ENCODE data around the gene MEIOSIN. TPM values are rescaled to one million over a fixed set of nuclear protein-coding genes. Genes with fewer than 3 reads are reported as not detected.

MEIOSIN gene
- total and polyA plus RNA-seq, 9 of the 15 experiments (the other 6 are each of a cell fraction or from before 2014, with no cell fraction given), result 0.06 to 2.0 (median 0.76) TPM

DNA sequence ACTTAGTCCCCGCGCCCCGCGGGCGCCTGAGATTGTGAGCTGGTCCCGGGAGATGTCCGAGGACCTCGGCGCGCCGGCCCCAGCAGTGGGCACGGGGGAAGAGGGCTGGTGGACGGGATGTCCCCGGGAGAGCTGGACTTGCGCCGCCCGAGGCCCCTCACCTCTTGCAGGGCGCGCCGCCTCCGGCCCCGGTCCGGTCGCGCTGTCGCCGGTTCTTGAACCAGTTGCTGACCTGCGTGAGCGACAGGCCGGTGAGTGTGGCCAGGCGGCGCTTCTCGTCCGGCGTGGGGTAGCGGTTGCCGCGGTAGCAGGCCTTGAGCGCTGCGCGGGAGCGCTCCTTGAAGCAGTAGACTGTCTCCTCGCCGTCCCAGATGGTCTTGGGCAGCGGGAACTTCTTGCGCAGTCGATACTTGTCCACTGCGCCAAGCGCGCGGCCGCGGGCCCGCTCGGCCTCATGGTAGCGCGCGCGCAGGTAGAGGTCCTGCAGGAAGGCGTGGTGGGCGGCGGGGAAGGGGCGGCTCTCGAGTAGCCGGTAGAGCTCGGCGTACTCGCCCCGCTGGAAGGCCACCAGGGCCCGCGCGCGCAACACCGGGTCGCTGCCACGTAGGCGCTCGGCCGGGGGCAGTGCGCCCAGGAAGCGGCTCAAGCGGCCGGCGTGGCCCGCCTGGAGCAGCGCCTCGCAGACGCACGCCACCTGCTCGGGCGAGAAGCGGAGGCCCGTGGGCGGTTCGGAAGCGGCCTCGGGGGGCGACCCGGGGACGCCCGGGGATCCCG is 34.8 kb downstream of the MEIOSIN start (continued):
- TF ChIP-seq CBX5 (IDR thresholded peaks at IDR 0.05; ENCODE audit: borderline replicate concordance, low read depth) (no peak), EGR1 (conservative IDR thresholded peaks at IDR 0.05) (no peak), NCOR1 (IDR thresholded peaks at IDR 0.05) (no peak), ZNF589 (CRISPR knock-in tag; IDR thresholded peaks at IDR 0.05; ENCODE audit: low read depth) (peak; percentile 42; the same call in 1 of the 2 replicates), ZNF431 (CRISPR knock-in tag; IDR thresholded peaks at IDR 0.05) (peak; percentile 65), TEAD2 (tag; IDR thresholded peaks at IDR 0.05) (no peak), ZSCAN32 (CRISPR knock-in tag; IDR thresholded peaks at IDR 0.05) (no peak), ZNF274 (IDR thresholded peaks at IDR 0.05; ENCODE audit: borderline replicate concordance, low read depth, low read length) (no peak; the same call in 1 of the 2 replicates), RUNX1 (IDR thresholded peaks at IDR 0.05; ENCODE audit: low read depth) (no peak), GATAD2A (IDR thresholded peaks at IDR 0.05) (0 out of 2 replicates have a peak, but pooled peaks have one; percentile 44), ZNF134 (CRISPR knock-in tag; conservative IDR thresholded peaks at IDR 0.05) (no peak), MAZ (CRISPR knock-in tag; conservative IDR thresholded peaks at IDR 0.05 in 1 of 2, IDR thresholded peaks at IDR 0.05 in 1 of 2) (peak; percentile 13 to 33; a peak in 3 of 4 replicates), POLR2G (IDR thresholded peaks at IDR 0.05; ENCODE audit: low read depth, low read length) (peak; percentile 81)
- TF ChIP-seq, protein P1, sequence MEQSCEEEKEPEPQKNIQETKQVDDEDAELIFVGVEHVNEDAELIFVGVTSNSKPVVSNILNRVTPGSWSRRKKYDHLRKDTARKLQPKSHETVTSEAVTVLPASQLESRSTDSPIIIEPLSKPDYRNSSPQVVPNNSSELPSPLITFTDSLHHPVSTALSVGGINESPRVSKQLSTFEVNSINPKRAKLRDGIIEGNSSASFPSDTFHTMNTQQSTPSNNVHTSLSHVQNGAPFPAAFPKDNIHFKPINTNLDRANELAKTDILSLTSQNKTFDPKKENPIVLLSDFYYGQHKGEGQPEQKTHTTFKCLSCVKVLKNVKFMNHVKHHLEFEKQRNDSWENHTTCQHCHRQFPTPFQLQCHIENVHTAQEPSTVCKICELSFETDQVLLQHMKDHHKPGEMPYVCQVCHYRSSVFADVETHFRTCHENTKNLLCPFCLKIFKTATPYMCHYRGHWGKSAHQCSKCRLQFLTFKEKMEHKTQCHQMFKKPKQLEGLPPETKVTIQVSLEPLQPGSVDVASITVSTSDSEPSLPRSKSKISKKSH (CRISPR knock-in tag; IDR thresholded peaks at IDR 0.05), result no peak
- TF ChIP-seq, protein P2, sequence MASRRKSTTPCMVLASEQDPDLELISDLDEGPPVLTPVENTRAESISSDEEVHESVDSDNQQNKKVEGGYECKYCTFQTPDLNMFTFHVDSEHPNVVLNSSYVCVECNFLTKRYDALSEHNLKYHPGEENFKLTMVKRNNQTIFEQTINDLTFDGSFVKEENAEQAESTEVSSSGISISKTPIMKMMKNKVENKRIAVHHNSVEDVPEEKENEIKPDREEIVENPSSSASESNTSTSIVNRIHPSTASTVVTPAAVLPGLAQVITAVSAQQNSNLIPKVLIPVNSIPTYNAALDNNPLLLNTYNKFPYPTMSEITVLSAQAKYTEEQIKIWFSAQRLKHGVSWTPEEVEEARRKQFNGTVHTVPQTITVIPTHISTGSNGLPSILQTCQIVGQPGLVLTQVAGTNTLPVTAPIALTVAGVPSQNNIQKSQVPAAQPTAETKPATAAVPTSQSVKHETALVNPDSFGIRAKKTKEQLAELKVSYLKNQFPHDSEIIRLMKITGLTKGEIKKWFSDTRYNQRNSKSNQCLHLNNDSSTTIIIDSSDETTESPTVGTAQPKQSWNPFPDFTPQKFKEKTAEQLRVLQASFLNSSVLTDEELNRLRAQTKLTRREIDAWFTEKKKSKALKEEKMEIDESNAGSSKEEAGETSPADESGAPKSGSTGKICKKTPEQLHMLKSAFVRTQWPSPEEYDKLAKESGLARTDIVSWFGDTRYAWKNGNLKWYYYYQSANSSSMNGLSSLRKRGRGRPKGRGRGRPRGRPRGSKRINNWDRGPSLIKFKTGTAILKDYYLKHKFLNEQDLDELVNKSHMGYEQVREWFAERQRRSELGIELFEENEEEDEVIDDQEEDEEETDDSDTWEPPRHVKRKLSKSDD (conservative IDR thresholded peaks at IDR 0.05; ENCODE audit: low read length), result no peak
- TF ChIP-seq, protein P3, sequence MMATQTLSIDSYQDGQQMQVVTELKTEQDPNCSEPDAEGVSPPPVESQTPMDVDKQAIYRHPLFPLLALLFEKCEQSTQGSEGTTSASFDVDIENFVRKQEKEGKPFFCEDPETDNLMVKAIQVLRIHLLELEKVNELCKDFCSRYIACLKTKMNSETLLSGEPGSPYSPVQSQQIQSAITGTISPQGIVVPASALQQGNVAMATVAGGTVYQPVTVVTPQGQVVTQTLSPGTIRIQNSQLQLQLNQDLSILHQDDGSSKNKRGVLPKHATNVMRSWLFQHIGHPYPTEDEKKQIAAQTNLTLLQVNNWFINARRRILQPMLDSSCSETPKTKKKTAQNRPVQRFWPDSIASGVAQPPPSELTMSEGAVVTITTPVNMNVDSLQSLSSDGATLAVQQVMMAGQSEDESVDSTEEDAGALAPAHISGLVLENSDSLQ (IDR thresholded peaks at IDR 0.05), result peak; percentile 75
- TF ChIP-seq, protein P4, sequence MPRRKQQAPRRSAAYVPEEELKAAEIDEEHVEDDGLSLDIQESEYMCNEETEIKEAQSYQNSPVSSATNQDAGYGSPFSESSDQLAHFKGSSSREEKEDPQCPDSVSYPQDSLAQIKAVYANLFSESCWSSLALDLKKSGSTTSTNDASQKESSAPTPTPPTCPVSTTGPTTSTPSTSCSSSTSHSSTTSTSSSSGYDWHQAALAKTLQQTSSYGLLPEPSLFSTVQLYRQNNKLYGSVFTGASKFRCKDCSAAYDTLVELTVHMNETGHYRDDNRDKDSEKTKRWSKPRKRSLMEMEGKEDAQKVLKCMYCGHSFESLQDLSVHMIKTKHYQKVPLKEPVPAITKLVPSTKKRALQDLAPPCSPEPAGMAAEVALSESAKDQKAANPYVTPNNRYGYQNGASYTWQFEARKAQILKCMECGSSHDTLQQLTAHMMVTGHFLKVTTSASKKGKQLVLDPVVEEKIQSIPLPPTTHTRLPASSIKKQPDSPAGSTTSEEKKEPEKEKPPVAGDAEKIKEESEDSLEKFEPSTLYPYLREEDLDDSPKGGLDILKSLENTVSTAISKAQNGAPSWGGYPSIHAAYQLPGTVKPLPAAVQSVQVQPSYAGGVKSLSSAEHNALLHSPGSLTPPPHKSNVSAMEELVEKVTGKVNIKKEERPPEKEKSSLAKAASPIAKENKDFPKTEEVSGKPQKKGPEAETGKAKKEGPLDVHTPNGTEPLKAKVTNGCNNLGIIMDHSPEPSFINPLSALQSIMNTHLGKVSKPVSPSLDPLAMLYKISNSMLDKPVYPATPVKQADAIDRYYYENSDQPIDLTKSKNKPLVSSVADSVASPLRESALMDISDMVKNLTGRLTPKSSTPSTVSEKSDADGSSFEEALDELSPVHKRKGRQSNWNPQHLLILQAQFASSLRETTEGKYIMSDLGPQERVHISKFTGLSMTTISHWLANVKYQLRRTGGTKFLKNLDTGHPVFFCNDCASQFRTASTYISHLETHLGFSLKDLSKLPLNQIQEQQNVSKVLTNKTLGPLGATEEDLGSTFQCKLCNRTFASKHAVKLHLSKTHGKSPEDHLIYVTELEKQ (CRISPR knock-in tag; IDR thresholded peaks at IDR 0.05), result no peak
